Measurements from ENCODE around the gene XPC.
A peak's percentile ranks its signal among the peaks of the same experiment; 100 is the strongest.

Gene XPC

DNA sequence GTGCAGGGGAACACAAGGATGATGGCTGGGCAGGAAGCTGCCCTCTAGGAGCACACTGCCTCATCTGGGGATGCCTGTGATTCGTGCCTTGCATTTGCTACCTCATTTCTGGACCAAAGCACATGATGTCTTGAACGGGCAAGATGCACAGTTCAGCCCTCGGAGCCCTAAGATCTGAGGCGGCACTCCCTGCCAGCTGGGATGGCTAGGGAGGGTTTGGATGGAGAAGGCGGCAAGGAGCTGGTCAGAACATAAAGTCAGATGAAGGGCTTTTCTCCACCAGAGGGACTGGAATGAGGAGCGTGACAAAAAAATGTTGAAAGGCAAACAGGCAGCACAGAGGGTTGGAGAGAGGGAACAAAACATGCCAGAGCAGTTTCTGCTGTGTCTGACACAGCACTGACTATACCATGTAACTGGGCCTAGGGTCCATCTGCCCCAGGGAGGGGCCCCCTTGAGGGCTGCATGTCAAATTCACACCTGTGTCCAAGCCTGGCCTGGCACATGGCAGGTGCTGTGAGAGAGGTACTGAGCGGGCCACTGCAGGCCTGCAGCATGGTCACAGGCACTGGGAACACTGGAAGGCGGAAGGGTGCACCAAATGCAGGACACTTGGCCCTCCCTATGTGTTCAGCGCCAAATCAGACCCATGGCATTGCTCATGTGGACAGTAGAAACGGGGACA is 31.9 kb downstream of the XPC start:
- no peak for DNase-seq

DNA sequence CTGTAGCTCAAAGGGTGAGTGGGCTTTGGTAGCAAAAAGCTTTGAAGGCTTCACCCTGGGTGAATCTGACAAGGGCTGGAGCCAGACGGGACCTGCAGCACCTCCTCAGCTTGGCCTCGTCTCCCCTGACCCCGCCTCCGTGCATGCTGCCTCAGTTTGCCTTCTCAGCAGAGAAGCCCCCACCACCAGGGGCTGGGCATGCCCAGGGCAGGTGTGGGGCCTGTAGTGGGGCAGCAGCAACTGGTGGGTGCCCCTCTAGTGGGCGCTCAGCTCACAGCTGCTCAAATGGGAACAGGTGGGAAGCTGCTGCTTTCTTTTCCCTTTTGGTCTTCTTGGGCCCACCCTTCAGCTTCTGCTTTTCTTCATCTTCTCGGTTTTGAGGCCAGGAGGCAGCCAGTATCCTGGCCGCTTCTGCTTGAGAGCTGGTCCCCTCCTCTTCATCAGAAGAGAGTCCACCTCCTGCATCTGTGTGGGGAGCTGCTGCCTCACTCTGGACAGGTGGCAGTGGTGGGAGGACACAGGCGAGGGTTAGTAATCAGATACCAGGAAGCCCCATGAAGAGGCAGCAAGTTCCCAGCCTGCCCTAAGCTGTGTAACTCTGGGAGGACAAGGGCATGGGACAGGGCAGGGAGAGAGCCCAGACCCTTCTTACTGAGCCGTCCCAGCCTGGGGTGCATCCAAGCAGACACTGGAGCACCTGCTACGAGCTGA is 32.6 kb downstream of the XPC start:
- DNase-seq, result no peak

DNA sequence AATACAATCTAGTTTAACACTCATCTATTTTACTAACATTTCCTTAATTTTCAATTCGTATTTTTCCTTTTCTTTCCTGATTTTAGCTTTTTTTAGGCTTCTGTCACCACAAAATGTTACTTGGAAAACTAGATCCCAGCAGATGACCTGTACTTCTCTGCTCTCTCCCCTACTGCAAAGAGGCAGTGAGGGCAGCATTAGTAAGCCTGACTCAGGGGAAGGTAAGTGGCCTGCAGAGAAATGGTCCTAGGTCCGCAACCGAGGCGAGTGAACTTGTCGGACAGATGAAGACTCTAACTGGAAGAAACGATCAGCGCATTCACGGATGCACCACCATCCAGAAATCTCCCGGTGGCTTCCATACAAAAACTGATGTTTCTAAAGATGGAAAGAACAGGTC is 33.2 kb downstream of the XPC start:
- peak in 1 of 2 experiments; percentile 8 for DNase-seq

GRCh38 chr3:14144423-14145075 is 33.9 kb downstream of the XPC start:
- peak; percentile 92 to 96 for DNase-seq

DNA sequence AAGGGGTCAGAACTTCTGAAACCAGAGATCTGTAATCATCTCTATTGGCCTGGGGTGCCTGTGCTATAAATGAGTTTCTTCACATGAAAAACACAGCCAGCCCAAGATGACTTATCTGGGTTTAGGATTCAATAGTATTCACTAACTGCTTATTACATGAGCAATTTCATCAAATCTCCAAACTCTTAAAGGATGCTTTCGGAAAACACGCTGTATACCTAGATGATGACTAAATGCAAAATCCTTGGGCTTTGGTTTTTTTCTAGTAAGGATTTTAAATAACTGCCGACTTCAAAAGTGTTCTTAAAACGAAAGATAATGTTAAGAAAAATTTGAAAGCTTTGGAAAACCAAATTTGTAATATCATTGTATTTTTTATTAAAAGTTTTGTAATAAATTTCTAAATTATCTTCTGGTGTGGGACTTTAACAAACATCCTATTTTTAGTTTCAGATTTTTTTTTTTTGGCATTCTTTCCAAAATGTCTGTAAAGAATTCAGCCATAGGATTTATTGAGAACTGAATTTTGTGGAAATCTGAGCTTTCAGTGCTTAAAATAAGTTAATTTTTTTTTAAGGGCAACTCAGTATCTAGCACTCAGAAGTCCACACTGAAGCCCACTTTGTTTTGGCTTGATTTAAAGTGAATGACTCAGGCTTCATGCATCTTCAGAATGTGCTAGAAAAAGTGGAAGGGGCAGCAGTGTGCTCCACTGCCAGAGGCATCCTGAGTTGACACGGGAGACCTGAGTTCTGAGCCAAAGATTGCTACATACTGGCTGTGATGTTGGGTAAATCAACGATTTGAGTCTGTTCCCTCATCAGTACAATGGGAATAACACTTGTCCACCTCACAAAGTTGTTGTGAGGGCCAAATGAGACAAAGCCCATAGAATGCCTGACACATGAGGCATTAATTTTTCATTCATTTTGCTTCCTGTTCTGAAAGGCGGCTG is 34.9 kb downstream of the XPC start:
- peak in 1 of 2 experiments; percentile 27 for DNase-seq

- DNase-seq, result no peak
These were observed 35.7 kb downstream of the XPC start for GRCh38 chr3:14142567-14143270.

DNA sequence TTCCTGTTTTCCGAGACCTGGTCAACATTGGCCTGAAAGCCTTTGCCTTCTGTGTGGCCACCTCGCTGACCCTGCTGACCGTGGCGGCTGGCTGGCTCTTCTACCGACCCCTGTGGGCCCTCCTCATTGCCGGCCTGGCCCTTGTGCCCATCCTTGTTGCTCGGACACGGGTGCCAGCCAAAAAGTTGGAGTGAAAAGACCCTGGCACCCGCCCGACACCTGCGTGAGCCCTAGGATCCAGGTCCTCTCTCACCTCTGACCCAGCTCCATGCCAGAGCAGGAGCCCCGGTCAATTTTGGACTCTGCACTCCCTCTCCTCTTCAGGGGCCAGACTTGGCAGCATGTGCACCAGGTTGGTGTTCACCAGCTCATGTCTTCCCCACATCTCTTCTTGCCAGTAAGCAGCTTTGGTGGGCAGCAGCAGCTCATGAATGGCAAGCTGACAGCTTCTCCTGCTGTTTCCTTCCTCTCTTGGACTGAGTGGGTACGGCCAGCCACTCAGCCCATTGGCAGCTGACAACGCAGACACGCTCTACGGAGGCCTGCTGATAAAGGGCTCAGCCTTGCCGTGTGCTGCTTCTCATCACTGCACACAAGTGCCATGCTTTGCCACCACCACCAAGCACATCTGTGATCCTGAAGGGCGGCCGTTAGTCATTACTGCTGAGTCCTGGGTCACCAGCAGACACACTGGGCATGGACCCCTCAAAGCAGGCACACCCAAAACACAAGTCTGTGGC is 36.6 kb downstream of the XPC start:
- no peak for DNase-seq

DNA sequence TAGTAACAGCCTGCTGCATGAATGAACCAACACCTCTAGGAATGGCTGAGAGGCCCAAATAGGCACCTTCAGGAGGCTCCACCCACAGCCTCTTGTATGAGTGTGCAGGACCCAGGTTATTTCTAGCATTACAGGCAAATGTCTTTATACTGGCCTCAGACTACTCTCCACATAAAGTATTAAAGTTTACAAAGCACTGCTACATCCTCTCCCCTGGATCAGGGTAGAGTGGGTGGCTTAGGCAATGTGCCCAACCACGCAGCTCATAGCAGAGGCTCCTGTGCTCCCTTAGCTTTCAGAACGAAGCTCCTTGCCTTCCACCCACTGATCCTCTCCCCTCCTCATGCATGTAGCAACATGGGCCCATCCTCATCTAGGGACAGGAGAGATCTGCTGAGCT is 37.3 kb downstream of the XPC start:
- DNase-seq, result no peak

DNA sequence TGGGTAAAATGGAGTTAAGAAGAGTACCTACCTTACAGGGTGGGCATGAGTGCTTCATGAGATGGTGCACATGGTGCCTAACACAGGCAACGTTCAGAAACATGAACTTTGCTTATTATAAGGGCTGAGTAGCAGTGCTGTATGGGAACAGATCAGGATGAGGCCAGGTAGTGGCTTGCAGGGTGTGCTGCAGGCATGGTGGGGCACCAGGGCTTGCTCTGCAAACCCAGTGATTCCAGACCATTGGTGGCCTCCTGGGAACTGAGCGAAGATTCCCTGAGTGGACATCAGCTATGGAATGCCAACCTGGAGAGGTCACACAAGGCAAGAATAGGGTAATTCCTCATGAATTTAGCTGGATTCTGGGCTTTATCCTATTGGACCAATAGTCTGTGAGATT is 37.7 kb downstream of the XPC start:
- DNase-seq, result no peak

GRCh38 chr3:14139771-14140170 is 38.6 kb downstream of the XPC start:
- DNase-seq, result no peak

GRCh38 chr3:14138878-14139655 is 39.3 kb downstream of the XPC start:
- DNase-seq, result no peak

- no peak for DNase-seq
These were observed 40.1 kb downstream of the XPC start for GRCh38 chr3:14138109-14138877.

GRCh38 chr3:14137445-14137844 is 41.0 kb downstream of the XPC start:
- no peak for DNase-seq

- DNase-seq, result no peak
These were observed 41.4 kb downstream of the XPC start for GRCh38 chr3:14137004-14137403.

DNA sequence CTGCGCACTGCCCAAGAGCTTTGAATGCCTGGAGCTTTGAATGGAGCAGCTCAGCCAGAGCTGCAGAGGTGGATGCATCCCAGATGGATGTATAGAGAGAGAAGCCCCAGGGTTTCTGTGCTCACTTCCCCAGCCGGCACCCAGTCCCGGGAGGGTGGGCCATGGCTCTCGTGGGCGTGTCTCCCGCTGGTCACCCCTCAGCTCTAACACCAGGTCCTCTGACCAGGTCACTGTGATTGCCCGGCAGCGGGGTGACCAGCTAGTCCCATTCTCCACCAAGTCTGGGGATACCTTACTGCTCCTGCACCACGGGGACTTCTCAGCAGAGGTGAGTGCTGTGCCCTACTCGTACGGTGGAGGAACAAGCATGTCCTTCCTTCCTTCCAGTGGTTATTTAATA is 42.8 kb downstream of the XPC start:
- no peak for DNase-seq

DNA sequence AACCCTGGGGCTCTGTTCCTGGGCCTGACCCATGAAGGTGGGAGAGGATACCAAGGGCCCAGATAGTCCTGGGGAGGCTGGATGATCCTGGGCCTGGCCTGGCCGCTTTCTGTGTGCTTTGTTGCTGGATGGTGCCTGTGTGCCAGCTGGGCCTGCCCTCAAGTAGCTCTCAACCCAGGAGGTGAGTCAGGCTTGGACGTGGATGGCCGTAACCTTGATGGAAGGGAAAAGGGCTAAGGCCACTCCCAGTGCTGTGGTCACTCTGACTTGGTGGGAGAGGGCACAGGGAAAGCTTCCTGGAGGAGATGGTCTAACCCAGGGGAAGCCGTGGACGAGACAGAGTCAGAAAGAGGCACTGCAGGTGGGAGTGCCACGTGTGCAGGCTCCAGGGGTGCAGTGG is 44.1 kb downstream of the XPC start:
- DNase-seq, result no peak

GRCh38 chr3:14133876-14134275 is 44.5 kb downstream of the XPC start:
- no peak for DNase-seq

DNA sequence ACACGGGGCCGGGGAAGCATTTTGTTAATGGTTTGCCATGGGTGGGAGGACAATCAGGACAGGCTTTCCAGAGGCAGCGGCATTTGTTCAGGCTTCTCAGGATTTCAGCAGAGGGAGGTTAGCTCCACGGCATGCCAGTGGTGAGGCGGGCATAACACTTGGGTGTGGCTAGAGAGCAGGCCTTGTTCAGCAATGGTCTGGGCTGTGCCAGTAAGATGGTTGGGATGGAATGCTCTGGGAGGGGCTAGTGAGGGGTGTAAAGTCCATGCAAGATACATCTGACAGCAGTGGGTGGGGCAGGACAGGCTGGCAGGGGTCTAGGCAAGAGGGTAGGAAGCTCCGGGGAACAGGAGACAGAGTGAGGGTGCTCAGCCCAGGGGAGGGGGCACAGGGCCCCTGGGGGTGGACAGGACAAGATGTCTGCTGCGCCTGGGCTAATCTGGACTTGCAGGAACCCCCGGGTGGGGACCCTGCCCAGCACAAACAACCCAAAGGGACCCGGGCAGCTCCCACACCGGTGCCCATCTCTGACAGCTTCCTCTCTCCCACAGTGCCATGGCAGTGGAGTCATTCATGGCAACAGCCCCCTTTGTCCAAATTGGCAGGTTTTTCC is 45.1 kb downstream of the XPC start:
- no peak for DNase-seq

DNA sequence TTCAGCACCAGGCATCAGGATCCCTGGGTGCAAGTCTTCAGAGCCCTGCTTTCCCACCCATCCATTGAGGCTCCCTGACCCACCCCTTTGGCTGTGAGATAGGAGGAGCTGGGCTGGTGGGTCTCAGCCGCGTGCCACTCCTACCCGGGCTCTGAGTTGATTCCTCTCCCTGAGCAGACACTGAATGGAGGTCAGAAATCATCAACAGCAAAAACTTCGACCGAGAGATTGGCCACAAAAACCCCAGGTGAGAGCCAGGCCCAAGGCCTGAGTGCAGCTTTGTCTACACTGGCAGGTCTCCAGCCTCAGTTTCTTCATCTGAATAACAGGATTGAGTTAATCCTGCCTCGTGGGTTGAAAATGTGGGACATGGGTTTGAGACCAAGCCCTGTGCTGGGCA is 45.7 kb downstream of the XPC start:
- DNase-seq, result no peak

DNA sequence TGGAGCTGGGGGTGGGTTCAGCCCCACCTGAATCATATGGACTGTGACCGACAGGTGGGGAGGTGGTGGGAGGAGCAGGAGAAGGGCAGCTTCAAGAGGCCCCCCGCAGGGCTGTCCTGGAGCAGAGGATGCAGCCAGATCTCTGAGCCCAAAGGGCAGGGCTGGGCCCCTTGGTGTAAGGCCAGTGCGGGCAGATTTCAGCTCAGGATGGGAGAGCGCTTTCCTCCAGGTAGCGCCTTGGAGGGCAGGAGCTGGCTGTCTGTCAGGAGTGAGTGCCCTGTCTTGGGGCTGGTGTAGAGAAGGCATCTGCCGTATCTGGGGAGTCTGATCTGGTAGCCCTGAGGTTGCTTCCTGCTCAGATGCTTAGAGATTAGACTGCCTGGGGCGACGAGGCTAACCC is 46.3 kb downstream of the XPC start:
- no peak for DNase-seq

Measured in Kasumi-1 (cell line).